Thoracic aorta (tissue), 2 donors: ENCODE measurements around the gene HLA-G. TPM values are rescaled to one million over a fixed set of nuclear protein-coding genes. Genes with fewer than 3 reads are reported as not detected.

Experiments used
- ATAC-seq: fragments of 150-250 bp; one replicate; pipeline ENCODE4 v1.8.0; 2017; ENCODE audit warnings: low read depth; ENCODE audit not compliant: insufficient number of reproducible peaks, low FRiP score
- DNase-seq: peaks from one replicate; pipeline ENCODE4 v3.0.0-alpha.2; 2020; ENCODE audit warnings: low spot score
- H3K27ac ChIP-seq, 2 donors: fragments of 200-600 bp; sonication (generic); 1 replicate in 1 of 2; 2 replicates in 1 of 2; pipeline ENCODE4 v1.5.1; 2016; ENCODE audit warnings: mild to moderate bottlenecking in 2 of 2, moderate library complexity in 2 of 2
- H3K27me3 ChIP-seq: fragments of 200-600 bp; sonication (generic); replicated peaks from 2 replicates; pipeline ENCODE4 v1.6.0; 2016; ENCODE audit warnings: mild to moderate bottlenecking; ENCODE audit not compliant: insufficient read depth
- H3K36me3 ChIP-seq: fragments of 200-600 bp; sonication (generic); one replicate; pipeline ENCODE4 v1.5.1; 2016
- H3K4me1 ChIP-seq, 2 donors: fragments of 200-600 bp; sonication (generic); 1 replicate in 1 of 2; 2 replicates in 1 of 2; pipeline versions ENCODE4 v1.5.1 to v1.6.0; 2016; ENCODE audit warnings: low read depth in 2 of 2, mild to moderate bottlenecking in 1 of 2; ENCODE audit not compliant: control insufficient read depth in 1 of 2
- H3K4me3 ChIP-seq: fragments of 200-600 bp; sonication (generic); 2 replicates; pipeline ENCODE4 v1.5.1; 2016; ENCODE audit warnings: mild to moderate bottlenecking
- H3K9me3 ChIP-seq: fragments of 200-600 bp; sonication (generic); 2 replicates; pipeline ENCODE4 v1.5.1; 2016
- CTCF ChIP-seq: fragments of 200-600 bp; sonication (generic); IDR thresholded peaks from one replicate; pipeline ENCODE4 v1.5.1; 2019; ENCODE audit warnings: antibody characterized with exemption
- total RNA-seq, 2 donors: library from RNA; depleted of rRNA; stranded (reverse); fragments of >200 nt; gene quantifications; one replicate each; pipeline versions ENCODE4 v1.1.0 to v1.2.3, GENCODE V29; 2016

The HLA-G gene
- total RNA-seq, 2 donors from 2014 or later = 0.85 TPM; not detected in 1

GRCh38 chr6:29815118-29815750 is 12.4 kb upstream of the HLA-G start:
- H3K27ac ChIP-seq = no peak overlapping the region
- no peaks in the 10 kb centered on the region for H3K4me1 ChIP-seq
- H3K9me3 ChIP-seq = no peaks in the 10 kb centered on the region
- no peaks in the 10 kb centered on the region for H3K27me3 ChIP-seq
- H3K4me3 ChIP-seq = no peak overlapping the region
- DNase-seq (no peak), ATAC-seq (no peak)
- TF ChIP-seq CTCF = no peak
- no peaks in the 10 kb centered on the region for H3K36me3 ChIP-seq

- Histone ChIP-seq H3K36me3 (no peaks in the 10 kb centered on the region), H3K9me3 (no peaks in the 10 kb centered on the region), H3K27ac (no peak overlapping the region), H3K27me3 (no peaks in the 10 kb centered on the region), H3K4me1 (no peaks in the 10 kb centered on the region), H3K4me3 (no peak overlapping the region)
- no peak for DNase-seq
- no peak for ATAC-seq
- TF ChIP-seq CTCF = no peak
Observed at GRCh38 chr6:29816030-29816429, 11.6 kb upstream of the HLA-G start.

GRCh38 chr6:29818892-29819291 is 8.7 kb upstream of the HLA-G start:
- Histone ChIP-seq H3K4me1 (no peaks in the 10 kb centered on the region), H3K4me3 (no peak overlapping the region), H3K9me3 (no peaks in the 10 kb centered on the region), H3K27me3 (no peaks in the 10 kb centered on the region), H3K27ac (no peak overlapping the region), H3K36me3 (no peaks in the 10 kb centered on the region)
- no peak for ATAC-seq
- TF ChIP-seq CTCF = no peak
- DNase-seq = no peak

GRCh38 chr6:29824144-29824543 is 3.5 kb upstream of the HLA-G start:
- Histone ChIP-seq H3K4me3 (no peak overlapping the region), H3K27ac (no peak overlapping the region), H3K36me3 (no peaks in the 10 kb centered on the region), H3K27me3 (no peaks in the 10 kb centered on the region), H3K9me3 (no peaks in the 10 kb centered on the region), H3K4me1 (peaks cover 0 to 5% of the 10 kb centered on the region in 2 donors)
- DNase-seq (no peak), ATAC-seq (no peak)
- no peak for TF ChIP-seq CTCF

- no peak for DNase-seq
- Histone ChIP-seq H3K36me3 (no peaks in the 10 kb centered on the region), H3K27ac (no peak overlapping the region), H3K27me3 (no peaks in the 10 kb centered on the region), H3K4me3 (no peak overlapping the region), H3K4me1 (peaks cover 0 to 5% of the 10 kb centered on the region in 2 donors), H3K9me3 (no peaks in the 10 kb centered on the region)
- ATAC-seq = no peak
- TF ChIP-seq CTCF = no peak
Observed at GRCh38 chr6:29825848-29826247, 1.8 kb upstream of the HLA-G start.
